B cell (primary cell): ENCODE data around the gene SYNE4. TPM values are rescaled to one million over a fixed set of nuclear protein-coding genes. Genes with fewer than 3 reads are reported as not detected.

Experiments used
- ATAC-seq: fragments of 200-7000 bp; cut with Tn5 transposase; one replicate; pipeline ENCODE4 v1.10.0; 2021; ENCODE audit warnings: low read depth, mild to moderate bottlenecking, moderate number of reproducible peaks, moderate library complexity
- CTCF ChIA-PET: fragments of 350-600 bp; sonication (Branson Sonifier 250); formaldehyde crosslinking; loops from one replicate; lab custom pipeline; 2021; ENCODE audit warnings: antibody characterized with exemption, inconsistent platforms; lab: Charles Lee
- POLR2A ChIA-PET: fragments of 350-600 bp; sonication (Branson Sonifier 250); formaldehyde crosslinking; loops from one replicate; lab custom pipeline; 2021; ENCODE audit warnings: antibody characterized with exemption; lab: Charles Lee
- DNase-seq: peaks from one replicate; pipeline ENCODE4 v3.0.0; 2013
- H2AFZ ChIP-seq: 2 replicates; pipeline ENCODE4 v1.6.1; 2012; ENCODE audit warnings: mild to moderate bottlenecking, low read depth, low read length; ENCODE audit not compliant: insufficient read depth, poor library complexity, severe bottlenecking
- H3K27ac ChIP-seq, 2 donors: 1 replicate in 1 of 2; 2 replicates in 1 of 2; pipeline ENCODE4 v1.5.1; 2012 to 2013; ENCODE audit warnings: low read length in 2 of 2, mild to moderate bottlenecking in 2 of 2, moderate library complexity in 1 of 2
- H3K27me3 ChIP-seq, 4 experiments: fragments of 200-600 bp in 1 of 4; sonication (generic) in 1 of 4; replicated peaks in 1 of 4; 1 replicate in 2 of 4; 2 replicates in 2 of 4; pipeline versions ENCODE4 v1.6.1 to v1.7.0; 2013 to 2016; ENCODE audit warnings: low read length in 3 of 4, mild to moderate bottlenecking in 2 of 4, mixed read lengths in 1 of 4, moderate library complexity in 1 of 4; ENCODE audit not compliant: insufficient read depth in 4 of 4, control insufficient read depth in 3 of 4; ENCODE audit errors: control extremely low read depth in 1 of 4
- H3K36me3 ChIP-seq, 2 experiments: replicated peaks in 1 of 2; 1 replicate in 1 of 2; 2 replicates in 1 of 2; pipeline versions ENCODE4 v1.6.1 to v1.7.1; 2013; ENCODE audit warnings: low read length in 1 of 2; ENCODE audit not compliant: insufficient read depth in 2 of 2, control insufficient read depth in 1 of 2; ENCODE audit errors: control extremely low read depth in 1 of 2, extremely low read depth in 1 of 2
- H3K4me1 ChIP-seq, 2 donors: fragments of 200-600 bp in 1 of 2; sonication (generic) in 1 of 2; 1 replicate in 1 of 2; 2 replicates in 1 of 2; pipeline versions ENCODE4 v1.5.1 to v1.6.1; 2013 to 2017; ENCODE audit warnings: low read length in 2 of 2; ENCODE audit not compliant: control insufficient read depth in 2 of 2, insufficient read depth in 2 of 2
- H3K4me2 ChIP-seq: replicated peaks from 2 replicates; pipeline ENCODE3; 2012; ENCODE audit warnings: mild to moderate bottlenecking, low read depth, low read length; ENCODE audit not compliant: poor library complexity, severe bottlenecking
- H3K4me3 ChIP-seq, 5 experiments: fragments of 200-600 bp in 1 of 5; sonication (generic) in 1 of 5; 1 replicate in 3 of 5; 2 replicates in 2 of 5; pipeline versions ENCODE4 v1.5.1 to v1.7.0; 2011 to 2016; ENCODE audit warnings: low read length in 4 of 5, mild to moderate bottlenecking in 4 of 5, low read depth in 2 of 5, control low read depth in 1 of 5, moderate library complexity in 1 of 5; ENCODE audit not compliant: insufficient read depth in 1 of 5; ENCODE audit errors: control extremely low read depth in 1 of 5, extremely low read depth in 1 of 5
- H3K79me2 ChIP-seq: fragments of 200-600 bp; sonication (generic); one replicate; pipeline ENCODE4 v1.6.0; 2016; ENCODE audit warnings: low read length; ENCODE audit not compliant: control insufficient read depth, insufficient read depth
- H3K9ac ChIP-seq: fragments of 200-600 bp; sonication (generic); 2 replicates; pipeline ENCODE4 v1.6.1; 2017; ENCODE audit warnings: mild to moderate bottlenecking, low read length, moderate library complexity
- H3K9me3 ChIP-seq, 3 donors: one replicate each; pipeline versions ENCODE4 v1.6.1 to v1.7.1; 2013; ENCODE audit warnings: low read length in 2 of 3; ENCODE audit not compliant: control insufficient read depth in 2 of 3, insufficient read depth in 1 of 3; ENCODE audit errors: control extremely low read depth in 1 of 3
- H4K20me1 ChIP-seq: 2 replicates; pipeline ENCODE4 v1.6.0; 2012; ENCODE audit warnings: mild to moderate bottlenecking, low read length; ENCODE audit not compliant: insufficient read depth, control insufficient read depth, poor library complexity, severe bottlenecking
- H3K27ac Mint-ChIP-seq: one replicate; pipeline ENCODE4 v1.8.0; 2021; ENCODE audit warnings: mixed read lengths
- H3K27me3 Mint-ChIP-seq: one replicate; pipeline ENCODE4 v1.8.0; 2021; ENCODE audit warnings: mixed read lengths
- H3K4me1 Mint-ChIP-seq: one replicate; pipeline ENCODE4 v1.8.0; 2021; ENCODE audit warnings: mixed read lengths
- H3K4me3 Mint-ChIP-seq: one replicate; pipeline ENCODE4 v1.8.0; 2021; ENCODE audit warnings: mixed read lengths
- H3K9me3 Mint-ChIP-seq: one replicate; pipeline ENCODE4 v1.8.0; 2022; ENCODE audit warnings: mixed read lengths; ENCODE audit not compliant: insufficient read depth
- CTCF ChIP-seq: fragments of 200-600 bp; IDR thresholded peaks from one replicate; pipeline ENCODE4 v1.8.0; 2022; ENCODE audit warnings: antibody characterized with exemption, mild to moderate bottlenecking
- EZH2 ChIP-seq: IDR thresholded peaks from 2 replicates; pipeline ENCODE4 v1.6.1; 2012; ENCODE audit warnings: borderline replicate concordance, low read depth, mild to moderate bottlenecking, moderate library complexity, low read length; ENCODE audit not compliant: insufficient read depth, poor library complexity, severe bottlenecking
- WGBS: methylation state at CpG from one replicate; pipeline ENCODE4 v1.1.5; 2013; ENCODE audit warnings: missing lambda C conversion rate; ENCODE audit not compliant: insufficient coverage; 5-methylcytosine and 5-hydroxymethylcytosine counted together
- intact Hi-C: fragments of 100-400 bp; cut with micrococcal nuclease; formaldehyde crosslinking; loops from one replicate; pipeline ENCODE4 v1.10.0; 2022
- polyA plus RNA-seq: library from polyadenylated mRNA; depleted of rRNA; stranded (reverse); fragments of >200 nt; gene quantifications from 2 replicates; pipeline ENCODE4 v1.2.3, GENCODE V29; 2012
- total RNA-seq, 2 donors: library from RNA; stranded (reverse); fragments of 120-200 nt in 1 of 2; gene quantifications; 1 replicate in 1 of 2; 2 replicates in 1 of 2; pipeline versions ENCODE4 v1.2.3 to v1.2.4, GENCODE V29; 2013 to 2022

Gene SYNE4
- total and polyA plus RNA-seq, 2 donors (not counting 1 experiment from before 2014, with no cell fraction given), result 2.3 to 2.4 TPM

GRCh38 chr19:36028313-36029041 is 19.9 kb upstream of the SYNE4 start:
- intact Hi-C loops, result no loop called here
- no peak overlapping the region for H3K4me3 ChIP-seq

More at GRCh38 chr19:36028313-36029041, 19.9 kb upstream of the SYNE4 start:
- DNase-seq (no peak), ATAC-seq (no peak)
- H3K4me2 ChIP-seq, result no peak overlapping the region
- Mint-ChIP-seq H3K27ac (no peak overlapping the region), H3K9me3 (no peaks in the 10 kb centered on the region), H3K27me3 (no peaks in the 10 kb centered on the region), H3K4me3 (no peak overlapping the region), H3K4me1 (peaks cover 8% of the 10 kb centered on the region)
- no peaks in the 10 kb centered on the region for H3K79me2 ChIP-seq
- 93% methylated on average over 8 of the region's 10 CpGs for WGBS
- no peaks in the 10 kb centered on the region for H4K20me1 ChIP-seq
- POLR2A ChIA-PET, result no interaction called here
- H3K9ac ChIP-seq, result no peak overlapping the region
- CTCF ChIA-PET, result no interaction called here
- H3K4me1 ChIP-seq, result peaks cover 9 to 10% of the 10 kb centered on the region in 2 donors
- no peaks in the 10 kb centered on the region for H3K9me3 ChIP-seq
- H3K36me3 ChIP-seq, result peaks cover 0 to 3% of the 10 kb centered on the region in 2 experiments
- H3K27ac ChIP-seq, result no peak overlapping the region
- no peak overlapping the region for H2AFZ ChIP-seq
- TF ChIP-seq EZH2 (no peak), CTCF (no peak)
- peaks cover 0 to 10% (median 0%) of the 10 kb centered on the region in 4 experiments for H3K27me3 ChIP-seq
